GM18526 (cell line): ENCODE results near the gene DYRK1A.

Experiments used
- POLR2A ChIP-seq: IDR thresholded peaks from 3 replicates; pipeline ENCODE4 v1.6.1; 2011; ENCODE audit not compliant: insufficient read length; ENCODE audit errors: extremely low read depth

DYRK1A gene

DNA sequence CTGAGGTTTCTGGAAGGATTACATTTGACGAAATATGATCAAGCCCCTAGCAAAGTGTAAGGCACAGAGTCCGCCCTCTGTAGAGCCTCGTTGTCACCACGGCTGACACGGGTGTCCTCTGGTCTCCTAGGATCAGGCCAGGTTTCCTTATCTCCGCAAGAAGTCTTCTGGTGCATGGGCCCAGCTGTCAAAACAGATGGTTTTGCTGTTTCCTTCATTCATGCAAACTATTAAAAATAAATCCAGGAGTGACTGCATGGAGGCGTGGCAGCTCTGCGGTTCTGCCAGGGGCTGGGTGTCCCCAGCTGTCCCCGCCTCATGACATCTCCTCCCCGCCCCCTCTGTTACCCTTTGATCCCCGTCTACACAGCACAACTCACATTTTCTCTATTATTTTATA, 209.0 kb downstream of the DYRK1A start:
- no peak for TF ChIP-seq POLR2A
